Left hindlimb (tissue), 1 donor: ENCODE measurements around the gene NOP10.

Experiments
- DNase-seq: peaks from one replicate; pipeline ENCODE4 v3.0.0-alpha.2; 2018

Gene NOP10

GRCh38 chr15:34330279-34330678 is 12.7 kb downstream of the NOP10 start:
- no peak for DNase-seq

GRCh38 chr15:34329006-34329405 is 13.9 kb downstream of the NOP10 start:
- no peak for DNase-seq

- no peak for DNase-seq
Measured at GRCh38 chr15:34327906-34328305, 15.0 kb downstream of the NOP10 start.

GRCh38 chr15:34325368-34325767 is 17.6 kb downstream of the NOP10 start:
- no peak for DNase-seq

- DNase-seq = no peak
Measured at GRCh38 chr15:34324933-34325332, 18.0 kb downstream of the NOP10 start.

GRCh38 chr15:34323217-34323616 is 19.7 kb downstream of the NOP10 start:
- DNase-seq = no peak

- no peak for DNase-seq
Measured at GRCh38 chr15:34318277-34319079, 24.5 kb downstream of the NOP10 start.

- DNase-seq = no peak
Measured at GRCh38 chr15:34314491-34315490, 28.1 kb downstream of the NOP10 start.

- no peak for DNase-seq
Measured at GRCh38 chr15:34311563-34311962, 31.4 kb downstream of the NOP10 start.

GRCh38 chr15:34304613-34305012 is 38.3 kb downstream of the NOP10 start:
- no peak for DNase-seq

- no peak for DNase-seq
Measured at GRCh38 chr15:34301058-34301457, 41.9 kb downstream of the NOP10 start.

GRCh38 chr15:34297059-34297458 is 45.9 kb downstream of the NOP10 start:
- DNase-seq = no peak

GRCh38 chr15:34292621-34293020 is 50.3 kb downstream of the NOP10 start:
- no peak for DNase-seq
